ENCODE results near the gene C1QTNF3. TPM values are rescaled to one million over a fixed set of nuclear protein-coding genes. Genes with fewer than 3 reads are reported as not detected.

Gene C1QTNF3
- total RNA-seq, 4 donors from 2014 or later: 5.0 to 9.4 (median 7.0) TPM

DNA sequence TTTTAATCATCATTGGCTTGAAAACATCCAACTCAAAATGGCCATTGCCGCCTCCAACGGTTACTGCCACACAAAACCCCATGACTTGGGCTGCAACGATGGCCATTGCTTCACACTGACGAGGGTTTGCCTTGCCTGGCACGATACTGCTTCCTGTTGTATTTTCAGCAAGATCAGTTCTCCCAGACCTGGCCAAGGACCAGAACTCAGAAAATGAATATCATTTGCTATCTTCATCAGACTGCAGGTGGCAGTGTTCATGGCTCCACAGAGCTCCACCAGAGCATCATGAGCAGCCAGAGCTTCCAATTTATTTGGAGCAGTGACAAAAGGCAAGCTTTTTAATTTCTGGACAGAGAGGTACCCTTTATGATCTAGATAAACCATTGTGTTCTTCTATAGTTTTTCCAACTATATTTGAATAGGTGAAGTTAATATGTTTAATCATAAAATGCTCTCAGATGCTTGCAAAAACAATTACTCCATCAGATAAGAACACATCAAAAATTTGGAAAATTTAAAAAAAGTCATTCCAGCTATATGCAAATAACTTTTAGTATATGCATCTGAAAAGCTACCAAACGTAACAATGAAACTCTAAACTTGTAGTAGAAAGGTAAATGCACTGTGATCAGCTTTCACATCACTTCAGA, 45.6 kb downstream of the C1QTNF3 start:
- TF ChIP-seq POLR2A (IDR thresholded peaks at IDR 0.05) (no peak), EP300 (IDR thresholded peaks at IDR 0.05) (peak in 1 of 2 donors; percentile 60), CTCF (IDR thresholded peaks at IDR 0.05) (peak; percentile 39 to 60 (median 49))
- Histone ChIP-seq H3K4me3 (no peak overlapping the region), H3K36me3 (peaks cover 0 to 26% (median 0%) of the 10 kb centered on the region in 3 donors), H3K27ac (peak overlapping the region in 1 of 4 donors; percentile 24), H3K4me1 (peaks cover 0 to 17% (median 2%) of the 10 kb centered on the region in 4 donors), H3K27me3 (no peaks in the 10 kb centered on the region), H3K9me3 (no peaks in the 10 kb centered on the region)
- 34 to 36% methylated on average over 6 of the region's 6 CpGs for WGBS, 2 donors
- peak; percentile 31 to 78 for DNase-seq (ENCODE audit: low spot score in 2 of 2)

DNA sequence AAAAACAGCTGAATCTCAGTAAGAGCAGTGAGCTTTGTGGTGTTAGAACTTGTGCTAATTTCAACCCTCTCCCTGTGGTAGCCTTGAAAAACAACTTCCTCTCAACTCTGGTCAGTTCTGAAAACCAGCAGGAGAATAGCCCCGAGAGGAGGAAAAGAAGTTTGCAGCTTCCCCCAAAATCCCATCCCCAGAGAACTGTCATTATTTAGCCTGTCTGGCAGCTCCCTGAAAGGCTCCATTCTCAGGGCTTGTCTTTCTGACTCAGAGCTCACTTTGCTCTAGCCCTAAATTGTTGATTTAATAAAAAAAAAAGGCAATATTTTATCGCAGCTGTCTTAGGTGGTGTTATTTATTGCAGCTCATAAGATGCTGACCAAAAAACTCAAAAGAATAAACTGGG, 47.1 kb downstream of the C1QTNF3 start:
- WGBS, 2 donors: 27% methylated on average over 2 of the region's 2 CpGs
- peak overlapping the region in 1 of 4 donors; percentile 36 for H3K27ac ChIP-seq
- TF ChIP-seq EP300 (IDR thresholded peaks at IDR 0.05) (no peak), POLR2A (IDR thresholded peaks at IDR 0.05) (no peak), CTCF (IDR thresholded peaks at IDR 0.05) (no peak)

GRCh38 chr5:33994845-33995244, 48.2 kb downstream of the C1QTNF3 start:
- WGBS, 2 donors: 63 to 65% methylated on average over 1 of the region's 1 CpG
- peaks cover 0 to 17% (median 2%) of the 10 kb centered on the region in 4 donors for H3K4me1 ChIP-seq
- H3K9me3 ChIP-seq: no peaks in the 10 kb centered on the region
- TF ChIP-seq EP300 (IDR thresholded peaks at IDR 0.05): no peak
- no peak for TF ChIP-seq CTCF (IDR thresholded peaks at IDR 0.05)
- no peak for TF ChIP-seq POLR2A (IDR thresholded peaks at IDR 0.05)
- DNase-seq (ENCODE audit: low spot score in 2 of 2): no peak
- no peaks in the 10 kb centered on the region for H3K27me3 ChIP-seq
- no peak overlapping the region for H3K27ac ChIP-seq
- no peak overlapping the region for H3K4me3 ChIP-seq
- H3K36me3 ChIP-seq: peaks cover 0 to 13% (median 0%) of the 10 kb centered on the region in 3 donors

More for the DNA sequence above, 47.1 kb downstream of the C1QTNF3 start:
- Histone ChIP-seq H3K4me3 (no peak overlapping the region), H3K4me1 (peaks cover 0 to 17% (median 2%) of the 10 kb centered on the region in 4 donors), H3K36me3 (peaks cover 0 to 19% (median 0%) of the 10 kb centered on the region in 3 donors), H3K27me3 (no peaks in the 10 kb centered on the region), H3K9me3 (no peaks in the 10 kb centered on the region)
- DNase-seq (ENCODE audit: low spot score in 2 of 2): no peak

GRCh38 chr5:33992864-33993263, 50.1 kb downstream of the C1QTNF3 start:
- DNase-seq (ENCODE audit: low spot score in 2 of 2): no peak
- no peak for TF ChIP-seq CTCF (IDR thresholded peaks at IDR 0.05)
- no peak for TF ChIP-seq POLR2A (IDR thresholded peaks at IDR 0.05)
- no peak for TF ChIP-seq EP300 (IDR thresholded peaks at IDR 0.05)
- Histone ChIP-seq H3K27me3 (no peaks in the 10 kb centered on the region), H3K27ac (no peak overlapping the region), H3K4me3 (no peak overlapping the region), H3K36me3 (peaks cover 0 to 32% (median 0%) of the 10 kb centered on the region in 3 donors), H3K9me3 (no peaks in the 10 kb centered on the region), H3K4me1 (peaks cover 0 to 17% (median 2%) of the 10 kb centered on the region in 4 donors)
- 69 to 77% methylated on average over 2 of the region's 2 CpGs for WGBS, 2 donors

DNA sequence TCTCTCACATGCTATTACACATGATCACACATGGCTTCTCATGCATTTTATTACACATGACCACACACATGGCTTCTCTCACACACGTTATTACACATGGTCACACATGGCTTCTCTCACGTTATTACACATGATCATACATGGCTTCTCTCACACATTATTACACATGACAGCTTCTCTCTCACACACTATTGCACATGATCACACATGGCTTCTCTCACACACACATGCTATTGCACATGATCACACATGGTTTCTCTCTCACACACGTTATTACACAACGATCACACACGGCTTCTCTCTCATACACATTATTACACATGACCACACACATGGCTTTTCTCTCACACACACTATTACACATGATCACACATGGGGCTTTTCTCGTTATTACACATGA, 57.6 kb downstream of the C1QTNF3 start:
- peaks cover 0 to 36% (median 0%) of the 10 kb centered on the region in 3 donors for H3K36me3 ChIP-seq
- no peak overlapping the region for H3K27ac ChIP-seq
- peaks cover 0 to 6% (median 0%) of the 10 kb centered on the region in 4 donors for H3K4me1 ChIP-seq
- WGBS, 2 donors: 93 to 96% methylated on average over 6 of the region's 6 CpGs
- H3K4me3 ChIP-seq: no peak overlapping the region
- no peak for DNase-seq (ENCODE audit: low spot score in 2 of 2)
- no peaks in the 10 kb centered on the region for H3K9me3 ChIP-seq
- no peaks in the 10 kb centered on the region for H3K27me3 ChIP-seq
- TF ChIP-seq POLR2A (IDR thresholded peaks at IDR 0.05) (no peak), CTCF (IDR thresholded peaks at IDR 0.05) (no peak), EP300 (IDR thresholded peaks at IDR 0.05) (no peak)

All from tibial nerve (tissue), 4 donors.